GM21367 (cell line): ENCODE data around the gene PRR5.
A peak's percentile ranks its signal among the peaks of the same experiment; 100 is the strongest.
"Not testable (repeated sequence)": the region's sequence is repeated elsewhere in the genome, so short reads cannot be mapped to it uniquely, and the experiment has no call there.

Experiments
- ATAC-seq: cut with Tn5 transposase; IDR thresholded peaks from one replicate; pipeline ENCODE4 v1.9.1; 2021; ENCODE audit not compliant: unreplicated experiment

Gene PRR5

DNA sequence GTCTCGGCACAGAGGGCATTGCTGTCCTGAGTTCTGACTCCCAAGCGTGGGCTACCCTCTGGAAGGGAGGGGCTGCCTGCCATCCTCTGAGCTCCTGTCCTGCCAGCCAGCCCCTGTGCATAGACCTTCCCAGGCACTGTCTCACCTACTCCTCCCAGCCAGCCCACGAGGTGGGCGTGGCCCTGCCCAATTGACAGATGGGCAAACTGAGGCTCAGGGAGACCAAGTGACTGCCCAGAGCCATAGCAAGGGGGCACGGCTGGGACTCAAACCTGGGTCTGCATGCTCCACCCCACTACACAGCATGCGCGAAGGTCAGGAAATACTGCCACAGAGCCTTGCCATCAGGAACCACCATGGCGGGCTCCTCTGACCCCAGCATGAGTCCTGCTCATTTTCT, 29.4 kb upstream of the PRR5 start:
- ATAC-seq, result no peak

DNA sequence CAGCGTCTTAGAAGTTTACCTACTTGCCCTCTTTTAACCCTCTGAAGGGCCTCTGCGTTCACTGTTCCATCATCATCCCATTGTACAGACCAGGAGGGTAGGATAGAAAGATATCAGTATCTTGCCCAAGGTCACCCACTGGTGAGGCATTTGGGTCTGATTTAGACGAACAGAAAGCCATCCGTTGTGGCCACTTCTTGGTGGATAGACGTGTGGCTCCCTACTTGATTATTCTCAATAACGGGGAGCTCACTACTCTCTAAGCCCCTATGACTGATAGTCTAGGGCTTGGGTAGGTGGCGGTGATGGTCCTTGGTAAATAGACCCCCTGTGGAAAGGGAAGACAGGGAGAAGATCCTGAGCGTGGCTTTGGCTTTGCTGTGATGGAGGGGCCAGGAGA, 28.6 kb upstream of the PRR5 start:
- no peak for ATAC-seq

DNA sequence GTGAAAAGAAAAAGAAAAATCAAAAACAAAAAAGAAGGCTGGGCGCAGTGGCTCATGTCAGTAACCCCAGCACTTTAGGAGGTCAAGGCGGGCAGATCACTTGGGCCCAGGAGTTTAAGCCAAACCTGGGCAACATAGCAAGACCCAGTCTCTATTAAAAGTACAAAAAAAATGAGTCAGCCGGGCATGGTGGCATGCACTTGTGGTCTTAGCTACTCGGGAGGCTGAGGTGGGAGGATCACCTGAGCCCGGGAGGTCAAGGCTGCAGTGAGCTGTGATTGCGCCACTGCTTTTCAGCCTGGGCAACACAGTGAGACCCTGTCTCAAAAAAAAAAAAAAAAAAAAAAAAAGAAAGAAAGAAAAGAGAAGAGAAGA, 26.0 kb upstream of the PRR5 start:
- ATAC-seq, result not testable (repeated sequence)

DNA sequence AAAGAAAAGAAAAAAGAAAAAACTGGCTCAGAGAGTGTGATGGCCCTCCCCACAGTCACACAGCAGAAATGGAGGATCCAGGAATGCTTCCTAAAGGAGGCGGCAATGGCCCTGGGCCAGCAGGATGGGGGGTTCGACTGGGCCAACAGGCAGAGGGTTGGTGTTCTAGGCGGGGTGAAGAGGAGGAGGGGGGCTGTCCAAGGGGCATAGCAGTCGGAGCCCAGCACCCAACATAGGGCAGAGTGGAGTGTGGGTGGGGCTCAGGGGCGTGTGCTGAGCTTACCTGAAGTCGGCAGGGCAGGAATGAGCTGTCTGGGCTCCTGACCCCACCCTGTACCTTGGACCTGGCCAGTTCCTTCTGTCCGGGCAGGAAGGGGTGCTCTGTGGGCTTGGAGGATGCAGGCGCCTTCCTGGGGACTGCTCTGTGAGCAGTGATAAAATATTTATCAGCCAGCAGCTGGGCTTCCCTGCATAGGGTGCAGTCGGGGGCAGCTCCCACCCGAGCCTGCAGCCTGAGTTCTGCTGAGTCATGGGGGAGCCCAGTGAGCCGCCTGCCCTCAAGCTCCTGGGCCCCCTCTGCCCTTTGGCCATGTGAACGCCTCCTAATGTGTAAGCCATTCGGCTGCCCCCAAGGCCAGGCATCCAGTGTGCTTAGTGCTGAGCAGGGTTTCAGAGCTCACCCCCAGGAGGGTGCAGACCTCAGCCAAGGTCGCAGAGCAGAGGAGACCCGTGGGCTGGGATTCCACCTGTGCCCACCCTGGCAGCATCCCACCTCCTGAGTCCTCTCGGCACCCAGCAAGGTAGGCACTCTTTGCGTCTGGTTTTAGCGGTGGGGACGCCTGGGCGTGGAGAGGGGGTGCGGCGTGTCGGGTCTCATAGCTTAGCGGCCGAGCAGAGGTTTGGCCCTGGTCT, 25.3 kb upstream of the PRR5 start:
- ATAC-seq, result no peak

DNA sequence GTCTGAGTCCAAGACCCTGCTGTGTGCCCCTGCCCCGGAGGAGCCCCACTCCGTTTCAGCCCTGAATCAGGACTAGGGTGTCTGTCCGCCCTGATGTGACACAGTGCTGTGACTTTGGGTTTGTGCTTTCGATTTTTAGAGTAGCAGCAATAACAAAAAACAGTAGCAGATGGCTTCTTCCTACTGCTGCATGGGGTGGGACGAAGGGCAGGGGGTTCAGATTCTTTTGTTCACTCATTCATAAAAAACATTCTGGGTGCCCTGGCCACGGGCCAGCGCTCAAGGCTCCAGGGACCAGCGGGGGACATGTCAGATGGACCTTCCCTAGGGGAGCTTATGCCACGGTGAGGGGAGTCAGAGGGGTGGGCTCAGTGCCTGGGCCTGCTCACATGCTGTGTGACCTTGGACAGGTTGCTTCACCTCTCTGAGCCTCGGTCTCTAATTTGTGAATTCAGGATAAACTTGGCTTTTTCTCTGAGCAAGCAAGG, 24.6 kb upstream of the PRR5 start:
- ATAC-seq, result no peak

DNA sequence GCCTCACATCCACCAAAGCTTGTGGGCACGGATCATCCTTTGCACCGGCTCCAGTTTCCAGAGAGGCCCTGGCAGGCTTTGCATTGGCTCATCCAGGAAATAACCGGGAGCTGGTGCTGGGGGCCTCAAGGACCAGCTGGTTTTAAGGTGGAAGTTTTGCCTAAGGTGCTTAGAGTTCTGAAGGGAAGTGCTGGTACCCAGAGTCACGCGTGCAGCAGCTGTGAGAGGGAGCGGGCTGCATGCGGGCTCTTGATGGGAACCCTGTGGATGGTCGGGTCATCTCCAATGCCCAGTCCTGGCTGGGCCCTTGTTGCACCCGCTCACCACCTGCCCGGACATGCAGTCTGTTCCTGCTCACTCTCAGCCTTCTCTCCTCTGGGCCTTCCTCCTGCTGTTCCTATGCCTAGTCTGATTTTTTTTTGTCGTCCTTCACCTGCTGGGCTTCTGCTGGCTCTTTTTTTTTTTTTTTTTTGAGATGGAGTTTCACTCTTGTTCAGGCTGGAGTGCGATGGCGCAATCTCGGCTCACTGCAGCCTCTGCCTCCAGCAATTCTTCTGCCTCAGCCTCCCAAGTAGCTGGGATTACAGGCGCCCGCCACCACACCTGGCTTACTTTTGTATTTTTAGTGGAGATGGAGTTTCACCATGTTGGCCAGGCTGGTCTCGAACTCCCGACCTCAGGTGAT, 24.0 kb upstream of the PRR5 start:
- ATAC-seq, result no peak

DNA sequence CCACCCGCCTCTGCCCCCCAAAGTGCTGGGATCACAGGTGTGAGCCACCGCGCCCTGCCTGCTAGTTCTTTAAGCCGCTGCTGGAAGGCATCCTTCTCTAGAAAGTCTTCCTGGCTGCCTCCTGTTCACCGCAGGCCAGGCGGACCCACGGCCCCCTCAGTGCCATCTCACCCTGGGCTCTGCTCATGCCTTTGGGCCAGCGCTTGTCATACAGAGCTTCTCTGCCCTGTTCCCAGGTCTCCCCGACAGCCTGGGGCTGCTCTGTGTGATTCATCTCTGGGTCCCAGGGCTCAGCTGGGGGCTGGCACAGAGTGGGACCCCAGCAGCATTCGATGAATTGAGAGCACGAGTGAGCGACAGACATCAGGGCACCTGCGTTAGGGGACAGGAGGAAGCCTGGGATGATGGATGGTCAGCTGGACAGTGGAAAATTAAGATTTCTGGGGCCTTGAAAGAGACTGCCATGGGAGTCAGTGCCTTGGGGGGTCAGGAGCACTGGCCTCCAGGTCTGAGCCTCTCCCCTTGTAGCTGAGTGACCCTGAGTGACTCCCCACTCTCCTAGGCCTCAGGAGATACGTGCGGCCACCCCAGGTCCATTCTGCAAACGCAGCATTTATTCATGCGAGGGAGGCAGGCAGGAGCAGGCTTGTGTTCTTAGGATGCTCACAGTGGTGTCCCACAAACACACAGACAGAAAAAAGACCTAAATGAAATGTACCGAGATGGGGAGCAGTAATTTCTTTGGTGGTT, 23.3 kb upstream of the PRR5 start:
- no peak for ATAC-seq

DNA sequence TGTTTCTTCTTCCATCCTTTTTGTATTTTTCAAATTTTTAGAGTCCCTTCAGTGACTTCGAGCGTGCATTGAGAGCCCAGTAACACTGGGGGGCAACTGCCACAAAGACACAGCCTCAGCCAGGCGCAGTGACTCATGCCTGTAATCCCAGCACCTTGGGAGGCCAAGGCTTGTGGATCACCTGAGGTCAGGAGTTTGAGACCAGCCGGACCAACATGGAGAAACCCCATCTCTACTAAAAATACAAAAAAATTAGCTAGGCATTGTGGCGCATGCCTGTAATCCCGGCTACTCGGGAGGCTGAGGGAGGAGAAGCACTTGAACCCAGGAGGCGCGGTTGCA, 22.7 kb upstream of the PRR5 start:
- ATAC-seq, result not testable (repeated sequence)

DNA sequence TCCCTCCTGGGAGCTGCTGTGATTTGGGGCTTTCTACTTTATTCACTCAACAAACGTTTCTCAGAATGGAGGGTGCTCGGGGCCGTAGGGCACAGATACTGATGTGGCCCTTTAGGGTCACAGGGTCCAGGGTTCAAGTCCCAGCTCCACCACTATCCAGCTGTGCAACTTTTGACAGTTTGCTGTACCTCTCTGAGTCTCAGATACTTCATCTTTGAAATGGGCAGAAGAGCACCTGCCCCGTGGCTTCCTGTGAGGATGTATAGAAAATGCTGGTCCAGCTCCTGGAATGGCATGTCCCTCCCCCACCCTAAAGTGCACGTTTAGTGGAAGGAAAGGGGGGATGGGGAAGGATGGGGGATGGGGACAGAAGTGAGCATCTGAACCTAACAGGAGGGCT, 21.9 kb upstream of the PRR5 start:
- no peak for ATAC-seq

DNA sequence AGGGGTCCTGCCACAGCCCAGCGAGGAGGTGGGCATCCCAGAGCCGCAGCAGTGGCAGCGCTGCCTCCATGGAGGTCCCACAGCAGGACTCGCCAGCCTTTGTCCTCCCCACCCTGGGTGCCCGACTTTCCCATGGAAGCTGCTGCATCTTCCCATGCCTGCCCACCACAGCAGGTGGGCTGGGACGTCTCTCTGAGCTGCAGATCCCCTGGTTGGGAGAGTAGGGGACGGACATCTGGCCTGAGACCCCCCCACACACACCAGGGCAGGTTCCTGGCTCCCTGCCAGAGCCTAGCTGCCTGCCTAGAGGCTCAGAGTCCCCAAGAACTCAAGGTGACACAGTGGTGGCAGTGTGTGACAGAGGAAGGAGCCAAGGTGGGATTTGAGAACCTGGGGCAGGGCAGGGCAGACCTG, 21.5 kb upstream of the PRR5 start:
- ATAC-seq, result no peak

DNA sequence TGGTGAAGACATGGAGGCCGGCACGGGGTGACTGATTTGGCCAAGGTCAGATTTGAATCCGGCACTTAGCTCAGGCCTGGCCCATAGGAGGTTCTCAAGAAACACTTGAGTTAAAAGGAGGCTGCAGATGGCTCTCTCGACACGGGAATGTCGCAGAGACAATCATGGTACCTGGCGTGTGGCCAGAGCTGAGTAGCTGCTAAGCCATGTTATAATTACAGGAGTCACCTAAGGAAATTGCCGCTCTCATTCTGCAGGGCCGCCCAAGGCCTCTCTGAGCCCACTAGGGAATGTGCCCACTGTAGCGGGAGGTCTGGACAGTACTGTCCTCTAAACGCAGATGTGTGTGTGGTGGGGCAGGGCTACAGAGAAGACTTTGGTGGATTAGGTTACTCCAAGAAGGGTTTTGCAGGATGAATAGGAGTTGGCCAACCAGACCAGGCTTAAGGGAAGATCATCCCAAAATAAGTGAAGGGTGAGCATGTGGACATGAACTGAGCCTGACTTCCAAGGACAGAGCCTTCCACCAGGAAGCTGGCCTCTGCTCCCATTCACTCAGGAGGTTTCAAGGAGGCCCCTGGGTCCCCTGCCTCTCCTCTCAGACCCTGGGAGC, 19.3 kb upstream of the PRR5 start:
- no peak for ATAC-seq

DNA sequence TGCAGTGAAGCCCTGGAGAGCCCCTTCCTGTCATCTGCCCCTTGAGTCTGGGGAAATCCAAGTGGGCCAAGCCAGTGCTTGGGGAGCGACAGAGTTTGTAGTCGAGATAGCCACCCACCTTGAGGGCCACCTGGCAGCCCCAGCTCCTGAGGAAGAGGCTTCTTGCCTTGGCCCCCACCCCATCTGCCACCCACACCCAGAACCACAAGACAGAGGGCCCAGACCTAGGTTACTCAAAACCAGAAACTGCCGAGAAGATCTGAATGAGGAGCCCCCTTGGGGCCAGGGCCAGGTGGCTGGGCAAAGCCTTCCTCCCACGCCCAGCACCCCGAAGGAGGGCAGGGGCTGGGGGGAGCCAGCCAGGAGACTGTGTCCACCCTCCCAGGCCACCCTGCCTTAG, 18.8 kb upstream of the PRR5 start:
- no peak for ATAC-seq

DNA sequence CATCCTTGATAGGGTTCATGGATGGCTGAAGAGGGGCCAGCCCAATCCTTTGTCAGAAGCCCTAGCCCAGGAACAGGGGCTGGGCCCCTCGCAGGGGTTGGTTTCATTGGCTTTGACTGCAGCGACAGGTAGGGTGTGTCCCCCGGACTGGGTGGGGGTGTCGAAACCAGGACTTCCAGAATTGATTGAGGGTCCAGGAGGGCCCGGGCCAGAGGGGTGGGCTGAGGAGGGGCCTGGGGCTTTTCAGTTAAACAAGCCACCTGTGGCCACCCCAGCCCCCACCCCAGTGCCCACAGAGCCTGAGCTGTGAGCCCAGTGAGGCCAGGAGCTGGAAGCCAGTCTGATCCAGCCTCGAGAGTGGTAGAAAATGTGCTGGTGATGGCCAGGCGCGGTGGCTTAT, 18.1 kb upstream of the PRR5 start:
- no peak for ATAC-seq

DNA sequence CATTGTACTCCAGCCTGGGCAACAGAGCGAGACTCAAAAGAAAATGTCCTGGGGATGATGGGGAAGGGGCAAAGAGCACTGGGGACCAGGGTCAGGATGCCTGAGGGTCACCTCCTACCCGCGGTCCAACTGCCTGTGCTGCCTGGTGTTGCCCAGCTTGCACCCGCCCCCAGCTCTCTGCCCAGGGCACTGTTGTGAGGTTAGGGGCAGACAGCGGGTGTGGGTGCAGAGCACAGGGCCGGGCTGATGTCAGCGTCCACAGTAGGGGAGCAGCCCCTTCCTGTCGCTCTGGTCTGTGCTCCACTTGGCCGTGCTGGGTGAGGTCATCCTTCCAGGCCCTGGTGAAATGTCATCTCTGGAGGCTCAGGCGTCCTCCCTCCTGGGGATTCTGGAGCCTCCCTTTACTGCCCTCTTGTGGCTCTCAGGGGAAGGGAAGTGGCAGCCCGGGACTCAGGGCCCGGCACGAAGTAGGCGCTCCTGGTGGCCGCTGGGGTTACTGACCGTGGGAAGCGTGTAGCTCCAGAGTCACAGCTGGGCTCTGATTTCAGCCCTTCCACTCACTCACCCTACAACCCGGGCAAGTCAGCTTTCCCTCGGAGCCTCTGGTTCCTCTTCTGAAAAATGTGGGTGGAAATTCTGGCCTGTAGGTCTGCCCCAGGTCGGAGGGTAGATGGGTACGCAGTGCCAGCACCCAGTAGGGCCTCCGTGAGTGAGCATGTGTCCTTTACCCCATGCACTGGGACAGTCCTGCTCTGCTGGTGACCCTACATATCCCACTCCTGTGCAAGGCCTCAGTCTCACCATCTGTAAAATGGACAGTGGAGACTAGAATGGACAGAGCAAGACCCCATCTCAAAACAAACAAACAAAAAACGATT, 17.3 kb upstream of the PRR5 start:
- peak; percentile 44 for ATAC-seq

DNA sequence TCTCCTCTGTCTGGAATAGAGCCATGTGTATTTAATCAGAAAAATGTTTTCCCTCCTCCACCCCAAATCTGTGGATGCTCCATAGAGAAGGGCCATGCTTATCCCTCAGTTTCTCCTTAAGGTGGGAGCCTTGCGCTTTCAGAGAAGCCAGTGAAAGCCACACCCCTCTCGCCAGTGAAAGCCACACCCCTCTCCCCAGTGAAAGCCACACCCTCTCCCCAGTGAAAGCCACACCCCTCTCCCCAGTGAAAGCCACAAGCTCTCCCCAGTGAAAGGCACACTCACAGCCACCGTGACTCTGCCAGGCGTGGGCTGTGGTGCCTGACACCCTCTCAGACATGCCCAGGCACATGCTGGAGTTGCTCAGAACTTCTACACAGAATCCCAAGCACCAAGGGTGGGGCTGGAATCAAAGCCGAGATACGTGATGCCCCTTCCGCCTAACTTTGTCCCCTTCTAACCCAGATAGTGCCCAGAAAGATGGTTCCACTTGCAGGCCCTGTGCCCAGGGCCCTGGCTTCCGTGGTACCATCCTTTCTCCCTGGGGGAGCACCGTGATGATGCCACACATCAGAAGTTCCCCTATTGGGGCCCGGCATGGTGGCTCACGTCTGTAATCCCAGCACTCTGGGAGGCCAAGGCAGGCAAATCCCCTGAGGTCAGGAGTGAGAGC, 16.5 kb upstream of the PRR5 start:
- peak; percentile 31 for ATAC-seq

DNA sequence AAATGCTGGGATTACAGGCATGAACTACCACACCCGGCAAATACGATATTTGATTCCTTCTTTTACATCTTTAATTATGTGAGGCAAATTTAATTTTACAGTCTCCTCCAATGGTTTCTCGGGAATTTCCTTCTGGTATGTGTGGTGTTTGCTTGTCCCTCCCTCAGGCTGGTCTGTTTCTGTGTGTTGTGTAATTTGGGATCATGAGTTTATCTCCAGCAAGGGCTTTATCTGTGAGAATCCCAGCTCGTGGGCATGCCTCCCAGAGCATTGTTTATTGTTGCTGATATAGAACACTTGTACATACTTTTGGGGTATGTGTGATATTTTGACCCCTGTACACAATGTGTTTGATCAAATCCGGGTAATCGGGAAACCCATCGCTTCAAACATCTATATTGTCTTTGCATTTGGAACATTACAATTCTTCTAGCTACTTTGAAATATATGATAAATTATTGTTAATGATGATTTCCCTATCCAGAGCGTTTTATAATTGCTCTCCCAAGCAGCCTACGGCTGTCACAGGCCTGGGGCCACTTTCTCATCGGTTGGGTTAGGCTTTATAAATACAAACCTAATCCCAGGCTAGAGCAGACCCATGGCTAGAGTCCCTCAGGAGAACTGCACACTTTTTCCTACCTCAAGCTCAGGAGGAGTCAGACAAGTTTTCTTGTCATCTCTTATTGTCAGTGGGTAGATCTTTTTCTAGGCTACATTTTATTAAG, 15.0 kb upstream of the PRR5 start:
- no peak for ATAC-seq

DNA sequence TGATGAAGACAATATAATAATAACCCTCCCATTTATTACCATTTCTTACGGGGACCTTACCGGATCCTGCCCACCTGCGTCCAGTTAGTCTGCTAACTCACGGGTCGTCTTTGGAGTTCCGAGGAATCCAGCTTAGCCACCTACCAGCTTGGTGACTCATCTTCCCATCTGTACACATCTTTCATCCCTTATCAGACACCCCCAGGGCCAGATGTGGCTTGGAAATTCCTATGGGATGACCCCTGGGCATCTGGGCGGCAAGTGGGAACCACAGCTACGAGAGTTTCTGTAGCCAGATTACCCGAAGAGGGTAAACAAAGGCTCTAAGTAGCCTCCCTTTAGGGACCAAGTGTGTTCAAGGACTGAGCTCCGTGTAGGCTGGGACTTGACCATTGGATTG, 12.8 kb upstream of the PRR5 start:
- ATAC-seq, result no peak

DNA sequence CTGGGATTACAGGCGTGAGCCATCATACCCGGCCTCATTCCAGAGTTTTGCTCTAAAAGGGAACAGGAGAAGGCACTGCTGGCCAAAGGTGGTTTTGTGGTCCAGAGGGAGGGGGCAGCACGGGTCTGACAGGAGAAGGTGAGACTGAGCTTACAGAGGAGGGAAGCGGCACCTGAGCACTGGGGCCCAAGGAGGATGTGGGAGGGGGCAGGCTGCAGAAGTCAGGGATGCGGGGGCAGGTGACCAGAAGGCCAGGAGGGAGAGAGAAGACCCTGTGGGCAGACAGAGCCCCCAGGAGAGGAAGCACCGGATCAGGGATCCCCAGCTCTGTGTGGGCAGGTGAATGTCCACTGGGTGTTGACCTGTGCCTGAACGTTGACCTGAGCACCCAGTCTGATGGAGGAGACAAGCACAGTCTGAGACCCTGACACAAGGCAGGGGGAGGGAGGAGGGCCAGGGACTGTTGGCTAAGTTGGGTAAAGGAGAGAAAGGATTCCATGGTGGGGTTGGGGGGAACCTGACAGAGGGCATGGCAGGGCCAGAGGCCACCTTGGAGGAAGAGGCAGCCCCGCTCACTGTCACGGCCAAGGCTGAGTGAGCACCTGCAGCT, 12.0 kb upstream of the PRR5 start:
- ATAC-seq, result no peak
